ENCODE results near the gene ABCB10. TPM values are rescaled to one million over a fixed set of nuclear protein-coding genes. Genes with fewer than 3 reads are reported as not detected.

Gene ABCB10
- total RNA-seq, 2 experiments from 2014 or later, result 9.8 to 11.0 TPM

DNA sequence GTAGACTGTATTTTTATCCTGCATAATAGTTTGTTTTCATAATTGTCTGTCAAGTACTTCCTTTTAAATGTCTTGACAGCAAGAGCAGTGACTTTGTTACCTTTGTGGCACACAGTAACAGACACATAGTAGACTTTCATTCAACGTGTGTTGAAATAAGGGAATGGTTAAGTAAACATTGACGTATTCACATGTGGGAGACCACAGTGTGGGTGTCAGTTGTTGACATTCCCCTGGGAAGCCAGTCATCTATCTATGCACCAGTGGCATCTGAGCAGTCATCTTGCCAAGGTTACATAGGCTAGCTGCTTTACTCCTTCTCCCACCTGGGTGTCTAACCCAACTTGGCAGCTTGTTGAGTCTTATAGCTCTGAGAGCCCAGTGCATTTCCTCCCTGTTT is 48.9 kb downstream of the ABCB10 start:
- DNase-seq (no peak), ATAC-seq (ENCODE audit: poor library complexity) (no peak)
- Mint-ChIP-seq H3K4me1 (ENCODE audit: low read depth) (peaks cover 37% of the 10 kb centered on the region), H3K27me3 (no peaks in the 10 kb centered on the region), H3K27ac (peak overlapping the region; percentile 97), H3K4me3 (peak overlapping the region; percentile 97), H3K9me3 (no peaks in the 10 kb centered on the region), H3K36me3 (ENCODE audit: low read depth) (peaks cover 21% of the 10 kb centered on the region)
- intact Hi-C loops (cut with DNase I, micrococcal nuclease), result loop anchor here (2.0 to 10.0 kb wide), 7 partner anchors 48 to 1365 kb away; partner anchors contain the start of genes ABCB10 (in 2 of the 2), COG2 (in 1 of the 2), GALNT2 (in 1 of the 2) and GJC2 (in 1 of the 2)
- TF ChIP-seq CTCF (IDR thresholded peaks at IDR 0.05), result no peak
- H3K9me3 ChIP-seq (ENCODE audit: control insufficient read depth in 1 of 2, insufficient read depth in 1 of 2, low read length in 2 of 2), result no peaks in the 10 kb centered on the region
- H3K27ac ChIP-seq (ENCODE audit: low read depth in 1 of 2, low read length in 2 of 2), result no peak overlapping the region
- no peaks in the 10 kb centered on the region for H3K36me3 ChIP-seq (ENCODE audit: insufficient read depth, low read length)
- CTCF ChIA-PET, result interaction anchor here (1.3 kb wide), 1 partner anchor 252 kb away, joined by 4 read pairs; no protein-coding TSS in a partner anchor
- H3K4me1 ChIP-seq (ENCODE audit: insufficient read depth, low read length), result peaks cover 19% of the 10 kb centered on the region
- H3K27me3 ChIP-seq (ENCODE audit: control insufficient read depth in 1 of 2, insufficient read depth in 2 of 2, low read length in 2 of 2), result no peaks in the 10 kb centered on the region
- no peak overlapping the region for H3K4me3 ChIP-seq (ENCODE audit: low read length)
- POLR2A ChIA-PET, result interaction anchor here (1.5 to 3.3 kb wide), 4 partner anchors 11 to 256 kb away, joined by 3 to 49 read pairs (median 14); partner anchors contain the start of genes ABCB10 and CCSAP

DNA sequence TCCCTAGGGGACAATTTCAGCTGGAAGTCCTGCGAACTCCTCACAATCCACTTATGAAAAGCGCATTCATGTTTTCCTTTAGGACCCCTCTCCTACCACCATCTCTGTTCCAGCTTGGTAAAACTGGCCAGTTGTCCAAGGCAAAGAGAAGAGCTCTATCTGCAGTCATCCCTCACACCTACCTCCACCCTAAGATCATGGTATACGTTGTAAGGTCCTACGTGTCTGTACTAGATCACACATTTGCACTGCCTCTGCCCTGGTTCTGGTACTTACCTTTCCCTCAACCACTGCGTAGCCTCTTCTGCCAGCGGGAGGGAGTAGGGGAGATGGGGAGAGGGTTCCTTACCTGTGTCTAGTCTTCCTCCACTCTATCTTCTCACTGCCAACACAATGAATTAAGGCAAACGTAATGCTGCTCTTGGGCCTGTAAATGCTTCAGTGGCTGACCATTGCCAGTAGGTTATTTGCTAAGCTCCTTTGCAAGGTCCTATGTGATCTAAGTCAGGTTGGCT is 49.6 kb downstream of the ABCB10 start:
- Histone ChIP-seq H3K4me3 (ENCODE audit: low read length) (peak overlapping the region; percentile 98), H3K27me3 (ENCODE audit: control insufficient read depth in 1 of 2, insufficient read depth in 2 of 2, low read length in 2 of 2) (no peaks in the 10 kb centered on the region), H3K9me3 (ENCODE audit: control insufficient read depth in 1 of 2, insufficient read depth in 1 of 2, low read length in 2 of 2) (no peaks in the 10 kb centered on the region), H3K4me1 (ENCODE audit: insufficient read depth, low read length) (peaks cover 19% of the 10 kb centered on the region), H3K36me3 (ENCODE audit: insufficient read depth, low read length) (no peaks in the 10 kb centered on the region), H3K27ac (ENCODE audit: low read depth in 1 of 2, low read length in 2 of 2) (peak overlapping the region; percentile 90 to 93)
- peak in 3 of 14 experiments; percentile 5 to 29 (median 25) for DNase-seq
- intact Hi-C loops (cut with DNase I, micrococcal nuclease), result loop anchor here (2.0 to 10.0 kb wide), 7 partner anchors 48 to 1364 kb away; partner anchors contain the start of genes ABCB10 (in 2 of the 2), COG2 (in 1 of the 2), GALNT2 (in 1 of the 2) and GJC2 (in 1 of the 2)
- no peak for TF ChIP-seq CTCF (IDR thresholded peaks at IDR 0.05)
- Mint-ChIP-seq H3K9me3 (no peaks in the 10 kb centered on the region), H3K36me3 (ENCODE audit: low read depth) (peaks cover 28% of the 10 kb centered on the region), H3K4me1 (ENCODE audit: low read depth) (peaks cover 33% of the 10 kb centered on the region), H3K27me3 (no peaks in the 10 kb centered on the region), H3K4me3 (peak overlapping the region; percentile 97), H3K27ac (peak overlapping the region; percentile 97)
- no peak for ATAC-seq (ENCODE audit: poor library complexity)
- ChIA-PET CTCF (interaction anchor here (1.0 to 1.3 kb wide), 2 partner anchors 50 to 251 kb away, joined by 3 to 4 read pairs; partner anchors contain the start of gene ABCB10), POLR2A (interaction anchor here (1.0 to 3.3 kb wide), 10 partner anchors 11 to 1829 kb away, joined by 3 to 49 read pairs (median 3); partner anchors contain the start of genes ABCB10, CCSAP, EXOC8 and SPRTN)

GRCh38 chr1:229507951-229508822 is 50.3 kb downstream of the ABCB10 start, which contains the start of gene NUP133:
NUP133 (minus strand) TSS chr1:229508341; CDS start chr1:229508249, 92 bp downstream.
- Histone ChIP-seq H3K4me3 (ENCODE audit: low read length) (peak within 1 kb of the TSS; percentile 98), H3K27me3 (ENCODE audit: control insufficient read depth in 1 of 2, insufficient read depth in 2 of 2, low read length in 2 of 2) (no peaks in the 10 kb centered on the region), H3K9me3 (ENCODE audit: control insufficient read depth in 1 of 2, insufficient read depth in 1 of 2, low read length in 2 of 2) (no peaks in the 10 kb centered on the region), H3K27ac (ENCODE audit: low read depth in 1 of 2, low read length in 2 of 2) (peak within 1 kb of the TSS; percentile 90 to 93), H3K36me3 (ENCODE audit: insufficient read depth, low read length) (peaks cover 4% of the 10 kb centered on the region), H3K4me1 (ENCODE audit: insufficient read depth, low read length) (peaks cover 19% of the 10 kb centered on the region)
- TF ChIP-seq CTCF (IDR thresholded peaks at IDR 0.05), result no peak
- intact Hi-C loops (cut with DNase I, micrococcal nuclease), result loop anchor here (2.0 to 10.0 kb wide), 7 partner anchors 49 to 1363 kb away; partner anchors contain the start of genes ABCB10 (in 2 of the 2), COG2 (in 1 of the 2), GALNT2 (in 1 of the 2) and GJC2 (in 1 of the 2)
- Mint-ChIP-seq H3K27ac (peak within 1 kb of the TSS; percentile 97), H3K9me3 (no peaks in the 10 kb centered on the region), H3K36me3 (ENCODE audit: low read depth) (peaks cover 33% of the 10 kb centered on the region), H3K4me3 (peak within 1 kb of the TSS; percentile 97), H3K27me3 (no peaks in the 10 kb centered on the region), H3K4me1 (ENCODE audit: low read depth) (peaks cover 33% of the 10 kb centered on the region)
- ATAC-seq (ENCODE audit: poor library complexity), result peak; percentile 97
- peak; percentile 96 to 100 (median 98) for DNase-seq
- POLR2A ChIA-PET, result interaction anchor here (0.7 to 3.3 kb wide), 13 partner anchors 10 to 1830 kb away, joined by 3 to 49 read pairs (median 3); partner anchors contain the start of genes ABCB10, CCSAP, EXOC8 and SPRTN
- CTCF ChIA-PET, result interaction anchor here (0.9 to 1.3 kb wide), 3 partner anchors 51 to 250 kb away, joined by 3 to 4 read pairs (median 3); partner anchors contain the start of gene ABCB10

Measured in CD4-positive, alpha-beta T cell (primary cell).